Lower lobe of right lung (tissue), 2 donors: Measurements from ENCODE around the gene SLC25A39. TPM values are rescaled to one million over a fixed set of nuclear protein-coding genes. Genes with fewer than 3 reads are reported as not detected.

Experiments
- ATAC-seq, 2 donors: fragments of 200-7000 bp; cut with Tn5 transposase; one replicate each; pipeline ENCODE4 v1.9.1; 2020 to 2022; ENCODE audit warnings: mild to moderate bottlenecking in 2 of 2, moderate library complexity in 2 of 2
- DNase-seq: peaks from one replicate; pipeline ENCODE4 v3.0.0-alpha.2; 2020
- H3K27ac ChIP-seq: fragments of 200-600 bp; one replicate; pipeline ENCODE4 v1.8.0; 2022
- H3K27me3 ChIP-seq: fragments of 200-600 bp; one replicate; pipeline ENCODE4 v1.8.0; 2022; ENCODE audit warnings: low read depth
- H3K36me3 ChIP-seq: fragments of 200-600 bp; one replicate; pipeline ENCODE4 v1.8.0; 2022; ENCODE audit warnings: mild to moderate bottlenecking
- H3K4me1 ChIP-seq: fragments of 200-600 bp; one replicate; pipeline ENCODE4 v1.8.0; 2022
- H3K4me3 ChIP-seq: fragments of 200-600 bp; one replicate; pipeline ENCODE4 v1.8.0; 2022; ENCODE audit warnings: mild to moderate bottlenecking
- H3K9me3 ChIP-seq: fragments of 200-600 bp; one replicate; pipeline ENCODE4 v1.8.0; 2022
- CTCF ChIP-seq: fragments of 200-600 bp; IDR thresholded peaks from one replicate; pipeline ENCODE4 v1.8.0; 2022; ENCODE audit warnings: antibody characterized with exemption, mild to moderate bottlenecking
- intact Hi-C: fragments of 100-400 bp; cut with DNase I; formaldehyde crosslinking; loops from one replicate; pipeline ENCODE4 v1.11.0; 2022
- total RNA-seq: library from RNA; stranded (reverse); fragmentation: NEBNext Ultra II Directional; extraction: Animal tissue kit (Norgen Biotek cat#: 25700); gene quantifications from one replicate; pipeline ENCODE4 v1.2.1, GENCODE V29; 2021
- donor health status: DM: no; HTN: yes; CAD: no; lungs with severe emphysema.

The SLC25A39 gene
- total RNA-seq, 1 donor from 2014 or later: 76.1 TPM

DNA sequence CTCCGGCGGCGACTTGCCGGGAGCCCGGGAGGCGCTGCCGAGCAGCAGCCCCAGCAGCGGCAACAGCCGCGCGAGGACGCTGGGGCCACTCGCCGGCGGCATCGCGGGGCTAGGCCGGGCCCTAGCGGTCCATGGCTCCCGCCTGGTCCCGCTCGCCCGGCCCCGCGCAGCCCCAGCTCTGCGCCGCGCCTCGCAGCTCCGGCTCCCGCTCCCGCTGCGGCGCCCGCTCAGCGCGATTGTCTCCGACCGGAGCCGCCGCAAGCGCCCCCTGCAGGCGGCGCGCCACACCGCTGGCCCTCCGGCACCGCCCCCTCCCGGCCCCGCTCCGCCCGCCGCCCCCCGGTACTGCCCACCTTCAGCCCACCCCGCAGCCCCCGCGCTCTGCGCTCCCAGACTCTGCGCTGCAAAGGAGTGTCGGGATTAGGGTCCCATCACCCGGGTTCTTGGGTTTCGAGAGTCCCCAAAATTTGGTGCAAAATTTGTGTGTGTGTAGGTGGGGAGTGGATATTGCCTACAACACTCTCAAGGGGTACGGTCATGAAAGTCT, 39.1 kb upstream of the SLC25A39 start, which contains the start of gene FAM171A2:
FAM171A2 (minus strand) TSS at position 241 of the 547 bp plus-strand sequence; CDS start at position 102, 139 bp downstream.
- H3K4me1 ChIP-seq: peaks cover 14% of the 10 kb centered on the region
- peak within 1 kb of the TSS; percentile 63 for H3K4me3 ChIP-seq
- no peak within 1 kb of the TSS for H3K27ac ChIP-seq
- TF ChIP-seq CTCF: peak; percentile 77
- ATAC-seq (peak; percentile 88), DNase-seq (peak; percentile 79)
- no peaks in the 10 kb centered on the region for H3K9me3 ChIP-seq
- H3K36me3 ChIP-seq: no peaks in the 10 kb centered on the region
- intact Hi-C loops: no loop called here
- H3K27me3 ChIP-seq: peaks cover 17% of the 10 kb centered on the region

- Histone ChIP-seq H3K27ac (no peak overlapping the region), H3K4me3 (peak overlapping the region; percentile 63), H3K4me1 (peaks cover 14% of the 10 kb centered on the region), H3K9me3 (no peaks in the 10 kb centered on the region), H3K27me3 (peaks cover 17% of the 10 kb centered on the region), H3K36me3 (no peaks in the 10 kb centered on the region)
- DNase-seq (no peak), ATAC-seq (peak; percentile 5 to 35)
- intact Hi-C loops: no loop called here
- no peak for TF ChIP-seq CTCF
Measured at GRCh38 chr17:44362949-44363612, 38.5 kb upstream of the SLC25A39 start.

- ATAC-seq: peak in 1 of 2 donors; percentile 2
- peaks cover 17% of the 10 kb centered on the region for H3K27me3 ChIP-seq
- intact Hi-C loops: no loop called here
- no peaks in the 10 kb centered on the region for H3K9me3 ChIP-seq
- no peaks in the 10 kb centered on the region for H3K36me3 ChIP-seq
- no peak overlapping the region for H3K27ac ChIP-seq
- no peak for DNase-seq
- H3K4me1 ChIP-seq: peaks cover 14% of the 10 kb centered on the region
- no peak for TF ChIP-seq CTCF
- H3K4me3 ChIP-seq: peak overlapping the region; percentile 63
Measured at GRCh38 chr17:44362459-44362948, 37.9 kb upstream of the SLC25A39 start.

DNA sequence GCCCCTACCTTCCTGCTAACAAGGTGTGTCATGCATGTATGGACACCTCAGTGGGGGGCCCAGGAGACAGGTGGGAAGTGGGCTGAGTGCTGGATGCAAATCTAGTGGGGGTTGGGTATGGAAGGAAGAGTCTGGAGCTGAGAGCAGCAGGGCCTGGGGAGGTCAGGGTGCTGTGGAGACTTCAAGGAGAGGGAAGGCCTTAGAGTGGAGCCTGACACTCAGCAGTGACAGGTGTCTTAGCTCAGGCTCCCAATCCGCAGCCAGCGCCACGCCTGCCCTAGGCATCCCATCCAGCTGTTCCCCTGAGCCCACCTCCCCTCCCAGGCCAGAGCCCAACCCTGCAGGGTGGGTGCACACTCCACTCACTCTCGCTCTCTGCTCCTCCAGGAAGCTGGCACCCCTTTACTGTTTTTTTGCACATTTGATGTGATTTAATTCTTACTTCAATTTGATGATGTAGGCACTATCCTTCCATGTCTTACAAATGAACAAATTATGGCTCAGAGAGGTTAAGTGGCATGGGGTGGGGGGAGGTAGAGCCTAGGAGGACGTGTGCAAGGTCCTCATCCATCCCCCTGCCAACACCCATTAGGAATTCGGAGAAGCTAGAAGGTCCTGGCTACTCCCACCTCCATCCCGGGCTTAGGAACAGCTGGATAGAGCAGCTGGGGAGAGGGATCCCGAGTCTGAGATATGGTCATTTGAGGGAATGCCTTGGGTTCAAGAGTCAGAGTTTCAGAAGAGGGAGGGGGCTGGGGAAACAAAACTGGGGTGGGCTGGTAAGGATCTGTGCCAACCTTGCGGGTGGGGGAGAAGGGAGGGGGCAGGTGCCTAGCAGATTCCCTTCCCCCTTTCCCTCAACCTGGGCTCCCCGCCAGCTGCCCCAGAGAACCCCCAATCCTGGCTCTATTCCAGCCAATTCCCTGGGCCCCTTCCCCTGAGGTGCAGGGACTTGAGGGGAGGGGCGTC, 37.0 kb upstream of the SLC25A39 start:
- H3K9me3 ChIP-seq: no peaks in the 10 kb centered on the region
- H3K4me3 ChIP-seq: no peak overlapping the region
- no peak for TF ChIP-seq CTCF
- no peaks in the 10 kb centered on the region for H3K36me3 ChIP-seq
- peaks cover 14% of the 10 kb centered on the region for H3K4me1 ChIP-seq
- intact Hi-C loops: no loop called here
- H3K27ac ChIP-seq: no peak overlapping the region
- DNase-seq: no peak
- no peak for ATAC-seq
- H3K27me3 ChIP-seq: peaks cover 17% of the 10 kb centered on the region

- TF ChIP-seq CTCF: no peak
- intact Hi-C loops: no loop called here
- peaks cover 17% of the 10 kb centered on the region for H3K27me3 ChIP-seq
- DNase-seq (no peak), ATAC-seq (no peak)
- H3K36me3 ChIP-seq: no peaks in the 10 kb centered on the region
- H3K4me3 ChIP-seq: no peak overlapping the region
- H3K27ac ChIP-seq: no peak overlapping the region
- peaks cover 14% of the 10 kb centered on the region for H3K4me1 ChIP-seq
- no peaks in the 10 kb centered on the region for H3K9me3 ChIP-seq
Measured at GRCh38 chr17:44360826-44361225, 36.2 kb upstream of the SLC25A39 start.
